Naive B cell (primary cell): ENCODE measurements around the gene RIPPLY3. TPM values are rescaled to one million over a fixed set of nuclear protein-coding genes. Genes with fewer than 3 reads are reported as not detected.
A peak's percentile ranks its signal among the peaks of the same experiment; 100 is the strongest.
"Not testable (repeated sequence)": the region's sequence is repeated elsewhere in the genome, so short reads cannot be mapped to it uniquely, and the experiment has no call there.

Source experiments
- ATAC-seq, 2 donors: fragments of 150-1000 bp; cut with Tn5 transposase; 2 replicates each; pipeline ENCODE4 v1.10.0; 2021; ENCODE audit warnings: low read depth in 2 of 2, mild to moderate bottlenecking in 2 of 2, moderate library complexity in 2 of 2
- DNase-seq: peaks from one replicate; pipeline ENCODE4 v3.0.0; 2022
- H3K27ac Mint-ChIP-seq, 6 donors: one replicate each; pipeline ENCODE4 v1.8.0; 2020 to 2022; ENCODE audit warnings: mild to moderate bottlenecking in 6 of 6, mixed read lengths in 6 of 6, moderate library complexity in 5 of 6, inconsistent platforms in 2 of 6
- H3K27me3 Mint-ChIP-seq, 3 donors: one replicate each; pipeline ENCODE4 v1.8.0; 2021 to 2022; ENCODE audit warnings: mixed read lengths in 3 of 3, mild to moderate bottlenecking in 1 of 3
- H3K36me3 Mint-ChIP-seq, 2 donors: one replicate each; pipeline ENCODE4 v1.8.0; 2020 to 2022; ENCODE audit warnings: mixed read lengths in 2 of 2, inconsistent platforms in 1 of 2, mild to moderate bottlenecking in 1 of 2
- H3K4me1 Mint-ChIP-seq, 3 donors: one replicate each; pipeline ENCODE4 v1.8.0; 2020 to 2022; ENCODE audit warnings: mixed read lengths in 3 of 3, inconsistent platforms in 1 of 3, mild to moderate bottlenecking in 1 of 3, moderate library complexity in 1 of 3
- H3K4me3 Mint-ChIP-seq, 8 donors: one replicate each; pipeline ENCODE4 v1.8.0; 2020 to 2022; ENCODE audit warnings: mild to moderate bottlenecking in 8 of 8, mixed read lengths in 8 of 8, moderate library complexity in 8 of 8, inconsistent platforms in 2 of 8
- H3K9me3 Mint-ChIP-seq, 7 donors: one replicate each; pipeline ENCODE4 v1.8.0; 2020 to 2022; ENCODE audit warnings: mixed read lengths in 7 of 7, mild to moderate bottlenecking in 5 of 7, inconsistent platforms in 2 of 7, moderate library complexity in 1 of 7
- polyA plus RNA-seq, 6 donors: library from polyadenylated mRNA; unstranded; fragments of 300-500 nt; fragmentation: Illumina TruSeq; gene quantifications; one replicate each; pipeline ENCODE4 v1.2.3, GENCODE V29; 2021; ENCODE audit warnings: low read depth in 6 of 6

RIPPLY3 gene
- polyA plus RNA-seq, 6 donors from 2014 or later, result not detected

- Mint-ChIP-seq H3K4me3 (no peak overlapping the region), H3K27ac (no peak overlapping the region), H3K4me1 (peaks cover 4 to 7% (median 7%) of the 10 kb centered on the region in 3 donors), H3K36me3 (no peaks in the 10 kb centered on the region), H3K9me3 (no peaks in the 10 kb centered on the region), H3K27me3 (peaks cover 0 to 8% (median under 1%) of the 10 kb centered on the region in 3 donors)
- ATAC-seq, result no peak
- no peak for DNase-seq
Measured at GRCh38 chr21:37040212-37040611, 33.7 kb downstream of the RIPPLY3 start.

- Mint-ChIP-seq H3K9me3 (no peaks in the 10 kb centered on the region), H3K36me3 (no peaks in the 10 kb centered on the region), H3K27me3 (peaks cover 5 to 15% (median 5%) of the 10 kb centered on the region in 3 donors), H3K4me1 (peaks cover 4 to 17% (median 11%) of the 10 kb centered on the region in 3 donors), H3K4me3 (no peak overlapping the region), H3K27ac (no peak overlapping the region)
- ATAC-seq, result no peak
- DNase-seq, result no peak
Measured at GRCh38 chr21:37041706-37042271, 35.3 kb downstream of the RIPPLY3 start.

- Mint-ChIP-seq H3K27me3 (peaks cover 5 to 22% (median 12%) of the 10 kb centered on the region in 3 donors), H3K9me3 (no peaks in the 10 kb centered on the region), H3K27ac (no peak overlapping the region), H3K4me3 (no peak overlapping the region), H3K36me3 (no peaks in the 10 kb centered on the region), H3K4me1 (peaks cover 4 to 17% (median 11%) of the 10 kb centered on the region in 3 donors)
- no peak for ATAC-seq
- no peak for DNase-seq
Measured at GRCh38 chr21:37043818-37044217, 37.3 kb downstream of the RIPPLY3 start.

- no peak for ATAC-seq
- H3K9me3 Mint-ChIP-seq, result no peaks in the 10 kb centered on the region
- peaks cover 4 to 17% (median 11%) of the 10 kb centered on the region in 3 donors for H3K4me1 Mint-ChIP-seq
- no peaks in the 10 kb centered on the region for H3K36me3 Mint-ChIP-seq
- H3K4me3 Mint-ChIP-seq, result peak overlapping the region in 2 of 8 donors; percentile 22 to 55
- peak overlapping the region in 1 of 6 donors; percentile 86 for H3K27ac Mint-ChIP-seq
- peaks cover 5 to 25% (median 13%) of the 10 kb centered on the region in 3 donors for H3K27me3 Mint-ChIP-seq
- no peak for DNase-seq
Measured at GRCh38 chr21:37044643-37045042, 38.1 kb downstream of the RIPPLY3 start.

- no peaks in the 10 kb centered on the region for H3K36me3 Mint-ChIP-seq
- peak overlapping the region in 3 of 6 donors; percentile 60 to 86 (median 70) for H3K27ac Mint-ChIP-seq
- ATAC-seq (peak; percentile 98), DNase-seq (peak; percentile 49)
- peak overlapping the region in 1 of 8 donors; percentile 37 for H3K4me3 Mint-ChIP-seq
- H3K27me3 Mint-ChIP-seq, result peaks cover 5 to 26% (median 18%) of the 10 kb centered on the region in 3 donors
- H3K4me1 Mint-ChIP-seq, result peaks cover 4 to 17% (median 11%) of the 10 kb centered on the region in 3 donors
- no peaks in the 10 kb centered on the region for H3K9me3 Mint-ChIP-seq
Measured at GRCh38 chr21:37045149-37045548, 38.6 kb downstream of the RIPPLY3 start.

GRCh38 chr21:37045556-37045955 lies 39.1 kb downstream of the RIPPLY3 start:
- ATAC-seq (no peak), DNase-seq (no peak)
- H3K9me3 Mint-ChIP-seq, result no peaks in the 10 kb centered on the region
- peaks cover 4 to 17% (median 11%) of the 10 kb centered on the region in 3 donors for H3K4me1 Mint-ChIP-seq
- H3K27ac Mint-ChIP-seq, result peak overlapping the region in 2 of 6 donors; percentile 37 to 60
- peaks cover 5 to 27% (median 22%) of the 10 kb centered on the region in 3 donors for H3K27me3 Mint-ChIP-seq
- no peak overlapping the region for H3K4me3 Mint-ChIP-seq
- H3K36me3 Mint-ChIP-seq, result no peaks in the 10 kb centered on the region

GRCh38 chr21:37047079-37047478 lies 40.6 kb downstream of the RIPPLY3 start:
- DNase-seq (no peak), ATAC-seq (no peak)
- H3K27me3 Mint-ChIP-seq, result peaks cover 8 to 27% (median 22%) of the 10 kb centered on the region in 3 donors
- H3K27ac Mint-ChIP-seq, result no peak overlapping the region
- H3K4me1 Mint-ChIP-seq, result peaks cover 4 to 17% (median 11%) of the 10 kb centered on the region in 3 donors
- no peaks in the 10 kb centered on the region for H3K36me3 Mint-ChIP-seq
- H3K9me3 Mint-ChIP-seq, result no peaks in the 10 kb centered on the region
- H3K4me3 Mint-ChIP-seq, result no peak overlapping the region

GRCh38 chr21:37049741-37050140 lies 43.2 kb downstream of the RIPPLY3 start:
- not testable (repeated sequence) for H3K27ac Mint-ChIP-seq, H3K4me3 Mint-ChIP-seq, DNase-seq, ATAC-seq, H3K9me3 Mint-ChIP-seq, H3K36me3 Mint-ChIP-seq
- Mint-ChIP-seq H3K27me3 (peaks cover 8 to 27% (median 22%) of the 10 kb centered on the region in 3 donors), H3K4me1 (peaks cover 3 to 14% (median 9%) of the 10 kb centered on the region in 3 donors)

- DNase-seq (no peak), ATAC-seq (no peak)
- no peaks in the 10 kb centered on the region for H3K4me1 Mint-ChIP-seq
- H3K4me3 Mint-ChIP-seq, result no peak overlapping the region
- peaks cover 0 to 4% (median 0%) of the 10 kb centered on the region in 7 donors for H3K9me3 Mint-ChIP-seq
- peaks cover 0 to 3% (median 2%) of the 10 kb centered on the region in 3 donors for H3K27me3 Mint-ChIP-seq
- no peak overlapping the region for H3K27ac Mint-ChIP-seq
- no peaks in the 10 kb centered on the region for H3K36me3 Mint-ChIP-seq
Measured at GRCh38 chr21:37055271-37055855, 48.9 kb downstream of the RIPPLY3 start.

GRCh38 chr21:37057614-37058013 lies 51.1 kb downstream of the RIPPLY3 start:
- H3K27ac Mint-ChIP-seq, result no peak overlapping the region
- no peaks in the 10 kb centered on the region for H3K4me1 Mint-ChIP-seq
- peaks cover 0 to 4% (median 0%) of the 10 kb centered on the region in 7 donors for H3K9me3 Mint-ChIP-seq
- no peak for DNase-seq
- ATAC-seq, result no peak
- H3K27me3 Mint-ChIP-seq, result no peaks in the 10 kb centered on the region
- peak overlapping the region in 1 of 8 donors; percentile 21 for H3K4me3 Mint-ChIP-seq
- no peaks in the 10 kb centered on the region for H3K36me3 Mint-ChIP-seq

GRCh38 chr21:37058261-37058660 lies 51.8 kb downstream of the RIPPLY3 start:
- Mint-ChIP-seq H3K27ac (no peak overlapping the region), H3K27me3 (no peaks in the 10 kb centered on the region), H3K4me1 (no peaks in the 10 kb centered on the region), H3K4me3 (no peak overlapping the region), H3K36me3 (no peaks in the 10 kb centered on the region), H3K9me3 (peaks cover 0 to 4% (median 0%) of the 10 kb centered on the region in 7 donors)
- DNase-seq, result no peak
- no peak for ATAC-seq

- Mint-ChIP-seq H3K27me3 (no peaks in the 10 kb centered on the region), H3K4me1 (peaks cover 0 to 2% (median under 1%) of the 10 kb centered on the region in 3 donors), H3K27ac (no peak overlapping the region), H3K4me3 (no peak overlapping the region), H3K9me3 (peaks cover 0 to 4% (median 0%) of the 10 kb centered on the region in 7 donors), H3K36me3 (no peaks in the 10 kb centered on the region)
- no peak for ATAC-seq
- no peak for DNase-seq
Measured at GRCh38 chr21:37059181-37059580, 52.7 kb downstream of the RIPPLY3 start.

- Mint-ChIP-seq H3K9me3 (peaks cover 0 to 4% (median 0%) of the 10 kb centered on the region in 7 donors), H3K27me3 (no peaks in the 10 kb centered on the region), H3K4me3 (no peak overlapping the region), H3K27ac (no peak overlapping the region), H3K36me3 (no peaks in the 10 kb centered on the region), H3K4me1 (peaks cover 3 to 8% (median 6%) of the 10 kb centered on the region in 3 donors)
- no peak for ATAC-seq
- no peak for DNase-seq
Measured at GRCh38 chr21:37060296-37060695, 53.8 kb downstream of the RIPPLY3 start.
